ENCODE data around the gene RCCD1. TPM values are rescaled to one million over a fixed set of nuclear protein-coding genes. Genes with fewer than 3 reads are reported as not detected.

RCCD1 gene
- total RNA-seq, 2 experiments from 2014 or later, result 31.3 to 32.8 TPM

Other genes starting within 250 kb of the RCCD1 start
- 10 to 100 TPM; 59.4 to 63.7 TPM for gene BLM, start 237.5 kb upstream of the RCCD1 start, total RNA-seq
- 100 to 1,000 TPM; 550 to 553 TPM for gene FURIN, start 86.3 kb upstream of the RCCD1 start, total RNA-seq
- gene FES, start 70.4 kb upstream of the RCCD1 start, total RNA-seq, result 10 to 100 TPM; 31.2 to 32.4 TPM
- 100 to 1,000 TPM; 132 to 133 TPM for gene MAN2A2, start 51.6 kb upstream of the RCCD1 start, total RNA-seq
- 10 to 100 TPM; 37.6 to 41.7 TPM for gene HDDC3, start 22.3 kb upstream of the RCCD1 start, total RNA-seq
- 10 to 100 TPM; 71.3 to 75.2 TPM for gene UNC45A, start 19.6 kb upstream of the RCCD1 start, total RNA-seq
- gene PRC1, start 39.7 kb downstream of the RCCD1 start, total RNA-seq, result 100 to 1,000 TPM; 158 to 167 TPM
- 10 to 100 TPM; 20.8 to 23.5 TPM for gene VPS33B, start 67.7 kb downstream of the RCCD1 start, total RNA-seq
- under 1 TPM in 1 of 2 experiments, not detected in 1; 0.05 TPM for gene SV2B, start 145.4 kb downstream of the RCCD1 start, total RNA-seq

Data from activated CD4-positive, alpha-beta memory T cell treated with anti-CD3 and anti-CD28 coated beads, Interleukin-2, amount 10 ng/mL, durations not matched to agents 7 days and 5 days (primary cell).